HEK293T (cell line): ENCODE results near the gene CABLES2.

Source experiments
- CTCF ChIA-PET: fragments of 350-600 bp; formaldehyde crosslinking; extraction: SDS; loops from one replicate; lab custom pipeline; 2021; ENCODE audit warnings: antibody characterized with exemption, inconsistent platforms; lab: Yijun Ruan, JAX
- POLR2A ChIA-PET: fragments of 350-600 bp; formaldehyde crosslinking; extraction: SDS; loops from one replicate; lab custom pipeline; 2020; ENCODE audit warnings: antibody characterized with exemption, inconsistent platforms; lab: Yijun Ruan, JAX
- DNase-seq: peaks from one replicate; pipeline ENCODE4 v3.0.0; 2012; ENCODE audit warnings: mixed read lengths; ENCODE audit errors: extremely low spot score
- ARNT ChIP-seq: fragments of 450-650 bp; IDR thresholded peaks from 2 replicates; pipeline ENCODE4 v1.6.1; 2017; ENCODE audit warnings: mild to moderate bottlenecking
- BHLHE40 ChIP-seq: fragments of 450-650 bp; IDR thresholded peaks from 2 replicates; pipeline ENCODE4 v1.6.1; 2016; ENCODE audit warnings: mild to moderate bottlenecking, moderate library complexity, borderline replicate concordance
- CTBP1 ChIP-seq: fragments of 450-650 bp; IDR thresholded peaks from 2 replicates; pipeline ENCODE4 v1.6.1; 2016; ENCODE audit warnings: borderline replicate concordance
- ELF4 ChIP-seq: fragments of 450-650 bp; IDR thresholded peaks from 2 replicates; pipeline ENCODE4 v1.6.1; 2017; ENCODE audit warnings: antibody characterized with exemption
- FOXA1 ChIP-seq: fragments of 450-650 bp; IDR thresholded peaks from 2 replicates; pipeline ENCODE4 v1.6.1; 2016; ENCODE audit warnings: mild to moderate bottlenecking
- FOXK2 ChIP-seq: fragments of 450-650 bp; IDR thresholded peaks from 2 replicates; pipeline ENCODE4 v1.6.1; 2016; ENCODE audit warnings: mild to moderate bottlenecking
- FOXM1 ChIP-seq: fragments of 450-650 bp; IDR thresholded peaks from 2 replicates; pipeline ENCODE4 v1.6.1; 2017; ENCODE audit warnings: mild to moderate bottlenecking, borderline replicate concordance
- HDGF ChIP-seq: fragments of 450-650 bp; IDR thresholded peaks from 2 replicates; pipeline ENCODE4 v1.6.1; 2017; ENCODE audit warnings: antibody characterized with exemption, borderline replicate concordance
- L3MBTL2 ChIP-seq: fragments of 450-650 bp; conservative IDR thresholded peaks from 2 replicates; pipeline ENCODE4 v1.6.1; 2016; ENCODE audit warnings: mild to moderate bottlenecking
- LEF1 ChIP-seq: fragments of 450-650 bp; IDR thresholded peaks from 2 replicates; pipeline ENCODE4 v1.6.1; 2017; ENCODE audit warnings: mild to moderate bottlenecking, borderline replicate concordance
- NFRKB ChIP-seq: fragments of 450-650 bp; IDR thresholded peaks from 2 replicates; pipeline ENCODE4 v1.6.1; 2016; ENCODE audit warnings: mild to moderate bottlenecking, moderate library complexity
- PKNOX1 ChIP-seq: fragments of 450-650 bp; IDR thresholded peaks from 2 replicates; pipeline ENCODE4 v1.6.1; 2016
- SP1 ChIP-seq: fragments of 450-650 bp; IDR thresholded peaks from 2 replicates; pipeline ENCODE4 v1.6.1; 2017
- SUZ12 ChIP-seq: fragments of 450-650 bp; IDR thresholded peaks from 2 replicates; pipeline ENCODE4 v1.6.1; 2016; ENCODE audit warnings: mild to moderate bottlenecking
- TARDBP ChIP-seq: fragments of 450-650 bp; IDR thresholded peaks from 2 replicates; pipeline ENCODE4 v1.6.1; 2016
- ZNF384 ChIP-seq: fragments of 450-650 bp; IDR thresholded peaks from 2 replicates; pipeline ENCODE4 v1.6.1; 2016

Gene CABLES2

GRCh38 chr20:62398120-62398821 is 8.8 kb downstream of the CABLES2 start:
- ChIA-PET POLR2A (no interaction called here), CTCF (no interaction called here)
- no peak for DNase-seq
- TF ChIP-seq BHLHE40 (no peak), SUZ12 (no peak), CTBP1 (no peak), ELF4 (no peak), SP1 (no peak), NFRKB (no peak), HDGF (no peak), FOXK2 (no peak), ZNF384 (no peak), ARNT (no peak), L3MBTL2 (no peak), FOXA1 (no peak), PKNOX1 (no peak), LEF1 (no peak), FOXM1 (no peak), TARDBP (no peak)

DNA sequence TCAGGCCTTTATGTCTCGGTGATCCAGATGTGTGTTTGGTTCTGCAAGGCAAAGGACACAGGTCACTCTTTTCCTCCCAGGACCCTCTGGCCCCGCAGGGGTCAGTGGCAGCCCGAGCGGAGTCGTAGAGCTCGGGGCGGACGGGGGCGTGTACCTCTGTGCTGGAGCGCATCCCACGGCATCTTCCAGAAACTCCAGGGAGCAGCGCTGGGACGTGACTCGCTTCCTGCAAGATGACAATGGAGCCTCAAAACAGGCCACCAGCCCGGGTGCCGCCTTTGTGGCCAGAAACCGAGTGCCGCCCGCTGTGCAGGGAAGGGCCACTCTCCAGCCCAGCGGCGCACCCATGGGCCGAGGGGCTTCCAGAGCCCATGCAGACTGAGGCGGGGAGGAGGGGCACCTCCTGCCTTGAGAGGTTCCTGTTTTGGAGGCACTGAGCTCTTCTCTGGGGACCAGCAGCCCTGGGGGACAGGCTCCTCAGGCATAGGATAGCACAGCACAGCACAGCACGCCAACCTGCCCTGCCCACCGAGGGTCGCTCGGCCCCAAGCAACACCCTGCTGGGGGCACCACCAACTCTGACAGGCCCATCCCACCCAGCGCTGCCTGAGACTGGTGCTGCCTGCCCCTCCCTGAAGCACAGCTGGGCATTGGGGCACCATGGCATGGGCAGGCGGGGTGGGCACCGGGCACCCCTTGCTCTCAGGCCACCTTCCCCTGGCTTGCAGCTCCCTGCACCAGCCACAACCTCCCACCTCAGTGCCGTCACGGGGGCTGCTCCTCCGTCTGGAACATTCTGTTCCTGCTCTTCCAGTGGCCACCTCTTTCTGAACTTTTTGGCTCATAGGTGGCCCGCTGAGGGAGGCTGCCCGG is 10.5 kb downstream of the CABLES2 start:
- ChIA-PET CTCF (no interaction called here), POLR2A (no interaction called here)
- no peak for DNase-seq
- no peak for TF ChIP-seq BHLHE40
- TF ChIP-seq FOXK2: no peak
- no peak for TF ChIP-seq SUZ12
- TF ChIP-seq LEF1: no peak
- TF ChIP-seq NFRKB: no peak
- no peak for TF ChIP-seq FOXA1
- TF ChIP-seq L3MBTL2: no peak
- no peak for TF ChIP-seq ARNT
- no peak for TF ChIP-seq CTBP1
- TF ChIP-seq ZNF384: no peak

GRCh38 chr20:62395311-62396242 is 11.5 kb downstream of the CABLES2 start:
- CTCF ChIA-PET: interaction anchor here (0.8 kb wide), 1 partner anchor 14 kb away, joined by 3 read pairs; no protein-coding TSS in a partner anchor
- no peak for DNase-seq
- POLR2A ChIA-PET: interaction anchor here (1.0 kb wide), 1 partner anchor 9 kb away, joined by 4 read pairs; the partner anchor contains the start of gene RPS21
- TF ChIP-seq FOXM1 (no peak), PKNOX1 (no peak), LEF1 (no peak), FOXK2 (no peak)

DNA sequence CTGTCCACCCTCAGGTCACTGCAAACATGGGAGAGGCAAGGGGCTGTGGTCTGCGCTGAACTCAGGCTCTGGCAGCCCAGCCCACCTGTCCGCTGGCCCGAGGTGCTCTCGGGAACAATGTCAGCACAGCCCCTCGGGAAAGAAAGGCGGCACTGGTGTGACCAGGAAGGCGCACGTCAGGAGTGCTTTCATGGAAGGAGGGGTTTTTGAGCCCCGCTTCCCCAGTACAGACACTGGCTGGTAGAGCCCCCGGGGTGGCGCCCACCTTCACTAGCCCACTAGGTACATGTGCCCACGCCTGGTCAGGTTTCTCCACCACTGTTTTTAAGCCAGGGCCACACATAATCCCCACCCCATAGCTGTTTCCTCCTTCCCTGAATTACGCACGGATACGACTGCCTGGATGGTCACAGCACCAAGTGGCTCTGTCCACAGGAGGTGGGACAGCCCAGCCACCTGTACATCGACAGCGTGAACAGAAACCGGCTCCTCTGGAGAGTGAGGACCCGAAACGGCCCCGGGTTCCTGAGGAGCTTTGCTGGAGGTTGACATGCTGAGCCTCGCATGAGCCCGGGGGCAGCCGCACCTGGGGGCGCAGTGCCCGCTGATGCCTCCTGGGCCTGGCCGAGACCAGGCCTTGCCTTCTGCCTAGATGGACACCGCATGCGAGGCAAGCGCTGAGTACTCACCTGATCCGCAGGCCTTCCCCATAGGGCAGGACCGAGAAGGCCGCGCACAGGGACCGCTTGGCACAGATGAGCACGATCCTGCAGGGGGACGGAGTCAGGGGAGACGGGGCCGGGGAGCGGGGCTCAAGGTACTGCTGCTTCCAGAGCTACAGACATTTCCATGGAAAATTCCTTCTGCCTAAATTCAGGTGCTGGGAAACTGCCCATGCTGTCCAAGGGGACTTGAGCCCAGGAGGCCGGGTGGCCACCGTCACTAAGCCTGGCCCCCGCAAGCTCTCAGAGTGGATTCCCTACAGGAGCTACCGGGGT is 12.5 kb downstream of the CABLES2 start:
- no peak for TF ChIP-seq BHLHE40
- no peak for TF ChIP-seq L3MBTL2
- no peak for TF ChIP-seq SP1
- TF ChIP-seq LEF1: no peak
- TF ChIP-seq FOXK2: no peak
- no peak for TF ChIP-seq FOXM1
- no peak for TF ChIP-seq TARDBP
- no peak for TF ChIP-seq SUZ12
- TF ChIP-seq CTBP1: no peak
- no peak for TF ChIP-seq ARNT
- TF ChIP-seq PKNOX1: no peak
- no peak for TF ChIP-seq ELF4
- TF ChIP-seq ZNF384: no peak
- no peak for TF ChIP-seq FOXA1
- no peak for TF ChIP-seq HDGF
- no peak for TF ChIP-seq NFRKB
- no peak for DNase-seq
- POLR2A ChIA-PET: no interaction called here
- CTCF ChIA-PET: interaction anchor here (0.8 kb wide), 1 partner anchor 15 kb away, joined by 3 read pairs; no protein-coding TSS in a partner anchor

DNA sequence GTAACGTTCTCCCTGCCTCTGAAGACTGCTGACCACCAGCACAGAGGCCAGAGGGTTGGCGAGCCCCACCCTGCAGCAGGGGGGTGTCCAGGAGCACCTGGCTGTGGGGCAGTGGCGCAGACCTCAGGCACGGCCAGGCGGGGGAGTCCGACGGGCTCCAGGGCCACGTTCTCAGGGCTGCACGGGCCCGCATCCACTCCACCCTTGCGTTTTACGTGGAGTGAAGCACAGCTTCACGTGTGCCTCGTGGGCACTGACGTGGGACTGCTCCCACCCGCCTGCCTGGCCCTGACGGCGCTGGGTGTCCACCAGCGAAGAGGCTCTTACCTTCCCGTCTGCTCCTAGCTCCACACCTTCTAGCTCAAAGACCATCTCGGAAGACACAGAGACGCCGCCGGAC is 13.3 kb downstream of the CABLES2 start:
- POLR2A ChIA-PET: no interaction called here
- DNase-seq: no peak
- no peak for TF ChIP-seq ZNF384
- no peak for TF ChIP-seq HDGF
- TF ChIP-seq L3MBTL2: no peak
- TF ChIP-seq TARDBP: no peak
- no peak for TF ChIP-seq ARNT
- TF ChIP-seq FOXA1: no peak
- TF ChIP-seq CTBP1: no peak
- TF ChIP-seq SP1: no peak
- no peak for TF ChIP-seq FOXK2
- no peak for TF ChIP-seq ELF4
- no peak for TF ChIP-seq BHLHE40
- CTCF ChIA-PET: no interaction called here
